CD4-positive, alpha-beta T cell treated with Interleukin-1 beta for 1 hour (primary cell): ENCODE measurements around the gene CGB7.
A peak's percentile ranks its signal among the peaks of the same experiment; 100 is the strongest.

Experiments used
- DNase-seq, 2 donors: peaks; one replicate each; pipeline ENCODE4 v3.0.0-alpha.2; 2020 to 2022

Gene CGB7

DNA sequence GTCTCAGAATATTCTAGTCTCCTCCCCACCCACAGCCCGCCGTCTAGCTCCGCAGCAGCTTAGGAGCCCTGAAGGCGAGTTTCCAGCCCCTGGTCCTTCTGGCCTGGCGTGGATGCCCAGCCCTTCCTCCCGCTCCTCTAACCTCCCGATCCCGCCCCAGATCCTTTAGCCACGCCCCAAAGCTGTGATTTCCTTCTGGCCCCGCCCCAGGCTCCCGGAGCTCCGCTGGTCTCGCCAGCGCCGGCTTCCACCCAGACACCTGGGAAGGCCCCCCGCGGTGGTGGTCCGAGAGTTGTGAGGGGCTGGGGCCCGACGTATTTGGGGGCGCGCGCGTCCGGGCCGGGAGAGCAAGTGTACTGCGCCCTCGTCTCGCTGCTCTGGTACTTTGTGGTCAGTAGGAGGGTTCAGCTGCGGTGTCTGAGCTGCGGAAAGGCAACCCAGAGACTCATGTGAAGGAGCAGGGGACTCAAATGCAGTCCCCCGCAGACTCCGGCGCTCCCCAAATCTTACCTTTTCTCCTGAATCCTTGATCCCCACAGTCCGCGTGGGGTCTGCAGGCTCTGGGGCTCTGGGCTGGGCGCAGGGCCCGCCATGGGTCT lies at the start of gene CGB7:
Gene CGB7 (minus strand): TSS at position 114 of the 599 bp plus-strand sequence. CDS start 2,374 bp downstream, outside the sequence.
- peak; percentile 30 to 32 for DNase-seq

DNA sequence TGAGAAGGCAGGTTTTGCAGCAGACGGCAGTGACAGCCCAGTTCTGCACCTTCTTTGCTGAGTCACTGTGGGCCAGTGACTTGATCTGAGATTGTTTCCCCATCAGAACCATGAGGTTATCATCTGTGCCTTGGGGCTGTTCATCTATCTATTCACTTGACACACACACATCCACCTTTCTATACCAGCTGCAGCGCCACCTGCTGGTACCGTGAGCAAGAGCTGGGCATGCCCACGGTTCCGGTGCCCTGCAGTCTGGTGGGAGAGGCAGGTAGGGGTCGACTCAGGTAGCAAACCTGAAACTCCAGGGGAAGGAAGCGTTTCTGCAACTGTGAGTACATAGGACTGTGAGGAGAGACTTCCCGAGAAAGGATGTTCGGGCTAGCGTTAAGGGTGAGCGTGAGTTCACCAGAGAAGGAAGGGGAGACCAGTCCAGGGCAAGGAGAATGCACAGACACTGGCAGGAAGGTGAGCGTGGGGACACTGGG lies 49.1 kb upstream of the CGB7 start:
- peak; percentile 62 to 70 for DNase-seq

DNA sequence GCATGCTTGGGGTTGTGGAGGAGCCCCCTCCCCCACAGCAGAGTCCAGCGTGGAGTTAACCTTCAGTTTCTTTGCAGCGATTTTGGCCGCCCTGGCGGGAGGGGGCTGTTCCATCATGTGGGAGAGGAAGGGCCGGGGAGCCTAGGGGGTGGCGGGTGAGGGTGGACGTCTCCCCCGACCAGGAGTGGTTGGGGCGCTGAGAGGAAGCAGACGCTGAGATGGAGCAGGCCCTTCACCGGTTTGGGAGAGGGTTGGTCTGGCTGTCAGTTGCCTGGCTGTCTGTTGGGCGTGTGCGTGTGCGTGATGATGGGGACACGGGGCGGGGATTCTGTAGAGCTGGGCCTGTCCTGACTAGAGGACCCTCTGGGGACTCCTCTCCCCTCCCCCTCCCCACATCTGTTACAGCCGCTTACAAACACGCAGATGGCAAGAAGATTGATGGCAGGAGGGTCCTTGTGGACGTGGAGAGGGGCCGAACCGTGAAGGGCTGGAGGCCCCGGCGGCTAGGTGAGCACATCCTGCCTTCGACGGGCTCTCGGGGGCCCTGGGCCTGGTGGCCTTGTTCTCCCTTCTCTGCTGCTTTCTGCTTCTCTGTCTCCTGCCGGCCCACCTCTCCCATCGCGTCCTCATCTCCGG lies 46.8 kb upstream of the CGB7 start:
- no peak for DNase-seq

DNA sequence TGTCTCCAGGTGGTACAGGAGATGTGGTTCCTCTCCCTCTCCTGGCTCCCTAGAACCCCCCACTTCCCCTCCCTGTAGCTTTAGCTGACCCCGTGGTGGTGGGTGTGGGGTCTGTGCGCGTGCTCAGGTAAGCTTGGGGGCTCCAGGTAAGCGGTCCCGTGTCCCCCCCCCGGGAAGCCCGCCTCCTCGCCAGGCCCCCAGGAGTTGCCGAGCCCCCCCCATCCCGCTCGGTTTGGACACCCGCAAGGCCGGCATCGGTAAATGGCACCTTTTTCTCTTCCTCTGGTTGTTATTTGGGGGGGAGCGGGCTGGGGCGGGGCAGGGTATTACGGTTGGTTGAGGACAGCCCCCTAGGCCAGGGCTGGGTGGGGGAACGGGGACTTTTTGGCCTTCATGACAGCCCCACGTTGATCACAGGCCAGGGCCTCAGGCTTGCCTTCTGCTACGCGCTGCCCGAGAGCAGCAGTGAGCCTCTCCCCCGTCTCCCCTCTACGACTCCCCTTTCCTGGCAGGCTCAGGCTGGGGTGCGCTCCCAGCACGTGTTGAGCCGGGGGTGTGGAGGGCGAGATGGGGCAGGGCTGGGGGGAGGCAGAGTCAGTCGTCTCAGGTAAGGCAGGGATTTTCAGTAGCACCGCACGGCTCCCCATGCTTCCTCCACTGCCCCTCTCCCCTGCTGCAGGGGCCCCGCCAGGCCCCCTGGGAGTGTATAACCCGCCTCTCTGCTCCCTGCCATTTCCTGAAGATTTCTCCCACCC lies 46.0 kb upstream of the CGB7 start:
- DNase-seq, result no peak

DNA sequence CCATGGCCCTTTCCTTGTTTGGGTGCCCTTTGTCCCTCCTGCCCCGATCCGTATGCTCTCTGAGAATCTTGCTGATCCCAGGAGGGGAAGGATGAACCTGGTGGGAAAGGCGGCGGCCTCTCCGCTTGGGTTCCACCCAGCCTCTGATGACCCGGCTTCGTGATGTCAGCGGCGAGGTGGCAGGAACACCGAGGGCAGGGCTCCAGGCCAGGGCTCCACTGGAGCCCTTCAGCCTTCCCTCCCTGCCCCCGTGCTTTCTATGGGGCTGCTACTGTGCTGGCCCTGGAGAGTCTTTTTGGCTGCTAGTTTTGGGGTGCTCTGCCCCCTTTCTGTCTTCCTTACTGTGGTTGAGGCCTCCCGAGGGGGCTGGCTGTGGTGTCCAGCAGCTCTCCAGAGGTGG lies 44.8 kb upstream of the CGB7 start:
- no peak for DNase-seq

DNA sequence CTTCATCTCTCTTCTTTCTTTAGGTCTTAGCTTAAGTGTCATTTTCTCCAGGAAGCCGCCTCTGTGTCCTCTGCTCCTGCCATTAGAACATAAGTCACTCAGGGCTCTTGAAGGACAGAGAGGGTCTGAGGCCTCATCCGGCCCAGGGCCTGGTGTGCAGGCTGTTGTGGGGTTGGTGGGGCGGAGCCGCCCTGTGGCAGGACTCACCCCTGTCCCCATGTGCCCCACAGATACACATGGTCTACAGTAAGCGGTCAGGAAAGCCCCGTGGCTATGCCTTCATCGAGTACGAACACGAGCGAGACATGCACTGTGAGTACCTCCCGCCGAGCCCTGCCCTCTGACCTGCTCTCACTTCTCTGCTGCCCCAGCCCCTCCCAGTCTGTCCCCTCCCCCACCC lies 43.6 kb upstream of the CGB7 start:
- no peak for DNase-seq

DNA sequence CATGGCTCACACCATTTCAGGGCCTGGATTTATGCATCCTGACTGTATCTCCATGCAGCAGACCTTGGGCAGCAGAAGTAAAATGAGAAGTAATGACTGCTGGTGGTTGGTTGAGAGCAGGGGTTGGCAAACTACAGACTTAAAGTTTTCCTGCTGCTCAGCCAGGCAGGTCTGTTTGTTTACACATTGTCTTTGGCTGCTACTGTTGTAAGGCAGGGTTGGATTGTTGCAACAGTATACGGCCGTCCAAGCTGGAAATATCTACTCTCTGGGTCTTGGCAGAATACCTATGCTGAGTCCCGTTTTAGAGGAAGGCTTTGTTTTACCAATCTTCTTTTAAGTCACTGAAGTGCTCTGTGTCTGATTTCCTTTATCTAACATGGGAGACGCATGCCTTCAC lies 41.2 kb upstream of the CGB7 start:
- no peak for DNase-seq

DNA sequence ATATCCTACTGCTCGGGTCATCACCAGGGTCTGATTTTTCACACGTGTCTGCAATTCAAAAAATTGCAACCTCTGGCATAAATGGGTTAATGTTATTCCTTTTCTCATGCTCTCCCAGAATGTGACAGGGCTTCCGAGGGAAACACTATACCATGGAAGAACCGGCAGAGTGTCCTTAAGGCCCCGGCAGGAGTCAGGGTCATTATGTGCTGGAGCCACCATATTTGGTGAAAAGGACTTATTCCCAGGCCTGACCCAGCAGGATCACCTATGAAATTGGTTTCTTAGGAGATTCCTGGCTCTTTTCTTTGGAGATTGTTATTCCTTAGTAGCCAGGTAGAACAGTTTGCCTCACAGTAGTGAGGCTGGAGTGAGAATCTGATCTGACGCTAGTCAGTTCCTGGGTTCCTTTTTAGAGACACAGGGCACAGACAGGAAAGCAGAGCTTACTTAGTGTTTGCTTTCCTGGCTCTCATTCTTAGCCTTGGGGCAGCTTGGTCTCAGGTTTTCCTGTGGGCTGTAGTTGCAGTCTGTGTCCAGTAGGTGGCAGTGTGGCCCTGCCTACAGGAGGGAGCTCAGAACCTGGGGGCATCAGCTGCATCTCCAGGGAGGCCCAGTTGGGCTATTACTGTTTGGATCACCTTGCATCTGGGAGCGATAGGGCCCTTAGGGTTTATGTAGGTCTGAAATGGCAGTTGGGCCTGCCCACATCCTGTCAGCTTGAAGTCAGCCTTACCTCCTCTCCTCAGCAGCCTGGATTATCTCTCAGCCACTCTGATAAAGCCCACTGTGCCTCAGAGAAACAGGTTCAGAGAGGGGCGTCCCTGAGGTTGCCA lies 40.1 kb upstream of the CGB7 start:
- peak; percentile 78 to 85 for DNase-seq

DNA sequence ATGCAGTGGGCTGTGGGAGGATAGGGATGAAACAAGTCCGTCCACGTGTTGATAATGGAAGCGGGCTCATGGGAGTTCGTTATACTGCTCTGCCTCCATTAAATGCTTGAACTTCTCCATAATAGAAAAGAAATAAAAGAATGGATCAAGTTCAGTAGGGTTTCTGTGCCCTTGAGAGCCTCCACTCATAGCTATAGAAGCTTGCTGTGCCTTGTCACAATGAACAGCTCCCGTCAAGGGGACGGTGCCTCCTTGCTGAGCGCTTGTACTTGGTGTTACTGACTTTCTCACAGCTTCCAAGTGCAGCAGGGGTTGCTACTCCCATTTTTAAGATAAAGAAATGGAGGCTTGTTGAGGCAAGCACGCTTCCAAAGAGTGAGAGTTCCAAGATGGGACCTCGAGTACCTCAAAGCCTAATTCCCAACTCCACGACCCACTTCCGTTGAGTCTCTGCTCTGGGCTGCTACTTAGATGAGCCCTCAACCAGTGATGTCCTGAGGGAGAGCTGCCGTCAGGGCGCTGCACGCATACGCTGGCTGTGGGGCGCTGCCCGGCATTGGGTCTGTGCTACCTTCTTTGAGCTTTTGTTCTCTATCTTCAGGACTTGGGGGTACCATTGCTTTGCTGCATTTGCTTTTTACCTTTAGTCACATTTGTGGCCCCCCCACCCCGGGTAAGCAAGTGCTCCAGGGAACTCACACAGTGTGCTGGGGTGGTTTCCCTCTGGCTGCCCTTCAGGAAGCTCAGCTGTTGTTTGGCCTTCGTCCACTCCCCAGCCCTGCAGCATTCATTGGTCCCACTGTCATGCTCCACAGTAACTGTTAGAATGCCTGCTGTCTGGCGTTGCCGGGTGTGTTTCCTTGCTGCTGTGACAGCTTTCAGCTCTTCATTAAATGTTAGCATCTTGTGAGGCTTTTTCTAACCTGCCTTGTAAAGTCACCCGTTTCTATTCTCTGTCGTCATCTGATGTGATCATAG lies 37.2 kb upstream of the CGB7 start:
- DNase-seq, result no peak

DNA sequence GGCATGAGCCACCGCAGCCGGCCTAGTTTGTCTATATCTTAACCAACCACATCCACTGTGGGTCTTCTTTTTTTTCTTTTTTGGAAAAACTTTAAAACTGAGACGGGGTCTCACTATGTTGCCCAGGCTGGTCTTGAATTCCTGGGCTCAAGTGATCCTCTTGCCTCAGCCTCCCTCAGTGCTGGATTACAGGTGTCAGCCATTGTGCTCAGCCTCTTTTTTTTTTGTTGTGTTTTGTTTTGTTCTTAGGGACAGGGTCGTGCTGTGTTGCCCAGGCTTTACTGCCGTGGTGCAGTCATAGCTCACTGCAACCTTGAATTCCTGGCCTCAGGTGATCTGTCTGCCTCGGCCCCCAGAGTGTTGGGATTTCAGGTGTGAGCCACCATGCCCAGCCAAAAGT lies 35.1 kb upstream of the CGB7 start:
- no peak for DNase-seq

DNA sequence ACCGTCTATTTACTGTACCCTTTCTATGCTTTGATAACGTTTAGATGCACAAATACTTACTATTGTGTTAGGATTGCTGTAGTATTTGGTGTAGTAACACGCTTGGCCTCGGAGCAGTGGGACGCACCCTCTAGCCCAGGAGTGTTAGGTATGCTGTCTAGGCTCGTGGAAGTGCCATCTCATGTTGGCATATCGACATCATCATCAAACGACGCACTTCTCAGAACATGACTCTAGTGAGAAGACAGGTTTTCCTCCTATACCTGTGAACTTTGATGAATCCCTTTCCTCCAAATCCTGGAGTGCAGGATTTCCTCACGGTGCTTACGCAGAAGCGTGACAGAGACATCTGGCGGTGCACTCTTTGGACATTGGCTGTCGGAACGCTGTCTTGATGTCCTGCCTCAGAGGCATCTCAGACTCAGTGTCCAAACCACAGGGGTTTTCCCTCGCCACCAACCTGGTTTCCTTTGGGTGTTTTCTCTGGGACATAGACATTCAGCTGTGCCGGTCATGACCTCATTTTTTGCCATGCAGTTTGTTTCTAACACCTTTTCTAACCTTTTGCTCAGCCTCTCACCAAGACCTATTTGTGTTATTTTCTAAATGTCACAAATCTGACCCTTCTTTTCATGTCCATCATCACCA lies 34.0 kb upstream of the CGB7 start:
- no peak for DNase-seq

DNA sequence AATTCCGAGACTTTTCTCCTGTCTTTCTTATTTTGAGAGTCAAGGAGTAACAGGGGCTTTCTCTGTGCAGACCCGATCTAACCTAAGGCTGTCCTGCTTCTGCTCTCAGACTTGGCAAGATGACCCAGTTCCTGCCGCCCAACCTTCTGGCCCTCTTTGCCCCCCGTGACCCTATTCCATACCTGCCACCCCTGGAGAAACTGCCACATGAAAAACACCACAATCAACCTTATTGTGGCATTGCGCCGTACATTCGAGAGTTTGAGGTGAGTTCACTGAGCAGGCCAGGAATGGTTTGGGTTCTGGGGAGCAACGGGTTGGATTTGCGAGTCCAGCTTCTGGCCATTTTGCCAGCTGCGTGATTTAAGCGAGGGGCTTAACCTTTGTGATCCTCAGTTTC lies 28.7 kb upstream of the CGB7 start:
- no peak for DNase-seq

DNA sequence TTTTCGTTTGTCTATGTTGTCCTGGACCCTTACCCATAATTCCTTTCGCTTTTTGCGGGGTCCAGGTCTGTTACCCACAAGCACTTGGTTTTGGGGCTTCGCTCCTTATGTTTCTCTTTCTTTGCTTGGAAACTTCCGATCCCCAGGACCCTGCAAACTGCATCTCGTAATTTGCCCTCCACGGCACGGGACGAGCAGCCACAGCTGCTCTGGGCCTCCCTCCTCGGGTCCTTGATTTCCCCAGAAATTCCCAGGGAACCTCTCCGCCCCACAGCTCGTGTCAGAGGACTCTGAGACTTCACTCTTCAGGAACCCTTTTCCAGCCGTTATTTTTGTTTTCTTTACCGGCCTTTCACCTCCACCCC lies 28.3 kb upstream of the CGB7 start:
- DNase-seq, result no peak

DNA sequence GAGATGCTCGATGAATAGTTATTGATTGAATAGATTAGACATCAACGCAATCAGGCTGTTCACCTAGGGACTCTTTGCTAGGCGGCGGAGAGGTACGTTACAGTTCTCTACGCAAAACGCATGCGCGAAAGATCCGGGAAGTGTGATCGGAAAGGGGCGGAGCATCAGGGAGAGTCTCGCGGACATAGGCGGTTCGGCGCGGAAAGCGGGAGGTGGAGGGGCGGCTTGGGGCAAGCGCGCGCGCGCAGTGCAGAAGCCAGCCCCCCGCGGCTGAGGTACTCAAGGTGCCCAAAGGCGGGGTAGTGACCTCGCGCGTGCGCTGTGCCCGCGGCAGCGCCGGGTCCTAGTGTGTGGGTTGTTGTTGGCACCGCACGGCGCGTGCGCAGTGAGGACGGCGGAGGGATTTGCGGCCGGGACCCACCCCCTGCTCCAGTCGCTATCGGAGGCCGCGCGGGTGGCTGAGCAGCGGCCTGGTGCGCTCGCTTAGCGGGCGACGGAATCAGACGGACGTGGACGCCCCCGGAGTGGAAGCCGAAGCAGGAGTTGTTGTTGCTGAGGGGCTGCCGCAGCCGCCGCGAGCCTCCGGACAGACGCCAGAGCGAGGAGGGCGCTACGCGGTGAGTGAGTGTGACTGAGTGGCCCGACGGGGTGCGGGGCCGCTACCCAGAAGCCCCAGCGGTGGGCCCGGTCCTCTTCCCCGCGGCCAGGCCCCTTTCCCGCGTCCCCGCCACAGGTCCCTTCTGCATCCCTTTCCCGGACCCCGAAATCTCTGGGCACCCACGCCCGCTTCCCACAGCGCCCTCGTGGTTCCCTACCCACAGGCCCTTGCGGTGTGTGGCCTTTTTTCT lies 27.7 kb upstream of the CGB7 start, which contains the start of gene SNRNP70:
Gene SNRNP70 (plus strand): TSS at position 432 of the 848 bp plus-strand sequence. CDS start 964 bp downstream, outside the sequence.
- peak; percentile 100 for DNase-seq

DNA sequence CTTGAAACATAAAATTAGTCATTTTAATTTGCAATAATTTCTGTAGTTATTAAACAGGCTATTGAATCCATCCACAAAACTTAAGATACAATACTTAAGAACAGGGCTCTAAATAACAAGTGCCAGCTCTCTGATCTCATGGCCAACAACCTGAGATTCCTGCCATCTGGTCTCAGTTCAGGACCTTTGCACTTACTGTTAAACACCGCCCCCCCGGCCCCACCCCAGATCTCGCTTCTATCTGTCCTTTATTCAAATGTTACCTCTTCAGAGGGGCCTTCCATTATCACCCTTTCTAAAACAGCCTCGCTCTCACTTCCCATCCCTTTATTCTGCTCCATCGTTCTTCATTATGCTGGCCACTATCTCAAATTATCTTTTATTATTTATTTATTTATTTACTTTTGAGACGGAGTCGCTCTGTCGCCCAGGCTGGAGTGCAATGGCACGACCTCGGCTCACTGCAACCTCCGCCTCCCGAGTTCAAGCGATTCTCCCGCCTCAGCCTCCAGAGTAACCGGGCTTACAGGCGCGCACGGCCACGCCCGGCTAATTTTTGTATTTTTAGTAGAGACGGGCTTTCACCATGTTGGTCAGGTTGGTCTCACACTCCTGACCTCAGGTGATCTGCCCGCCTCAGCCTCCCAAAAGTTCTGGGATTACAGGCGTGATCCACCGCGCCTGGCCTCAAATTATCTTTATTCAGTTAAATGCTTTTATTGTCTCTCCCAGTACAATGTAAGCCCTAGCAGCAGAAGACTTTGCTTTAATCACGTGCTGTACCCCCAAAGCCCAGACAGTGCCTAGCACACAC lies 26.9 kb upstream of the CGB7 start:
- DNase-seq, result no peak

DNA sequence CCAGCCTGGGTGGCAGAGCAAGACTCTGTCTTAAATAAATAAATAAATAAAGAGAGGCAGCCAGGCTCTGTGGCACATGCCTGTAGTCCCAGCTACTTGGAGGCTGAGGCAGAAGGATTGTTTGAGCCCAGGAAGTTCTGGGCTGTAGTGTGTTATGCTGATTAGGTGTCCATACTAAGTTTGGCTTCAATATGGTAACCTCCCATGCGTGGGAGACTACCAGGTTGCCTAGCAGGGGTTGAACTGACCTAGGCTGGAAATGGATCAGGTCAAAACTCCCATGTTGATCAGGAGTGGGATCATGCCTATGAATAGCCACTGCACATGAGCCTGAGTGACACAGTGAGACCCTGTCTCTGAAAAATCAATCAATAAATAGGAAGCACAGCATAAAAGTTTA lies 23.7 kb upstream of the CGB7 start:
- DNase-seq, result no peak

DNA sequence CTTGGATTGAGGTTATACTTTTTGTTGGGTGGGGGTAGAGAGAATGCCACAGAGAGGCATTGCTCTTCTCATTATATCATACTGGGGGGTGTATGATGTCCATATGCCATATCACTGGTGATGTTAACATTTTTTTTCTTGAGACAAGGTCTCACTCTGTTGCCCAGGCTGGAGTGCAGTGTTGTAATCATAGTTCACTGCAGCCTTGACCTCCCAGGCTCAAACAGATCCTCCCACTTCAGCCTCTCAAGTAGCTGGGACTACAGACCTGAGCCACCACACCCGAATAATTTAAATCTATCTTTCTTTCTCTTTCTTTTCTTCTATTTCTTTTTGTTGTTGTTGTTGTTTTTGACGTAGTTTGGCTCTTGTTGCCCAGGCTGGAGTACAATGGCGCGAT lies 22.8 kb upstream of the CGB7 start:
- no peak for DNase-seq

DNA sequence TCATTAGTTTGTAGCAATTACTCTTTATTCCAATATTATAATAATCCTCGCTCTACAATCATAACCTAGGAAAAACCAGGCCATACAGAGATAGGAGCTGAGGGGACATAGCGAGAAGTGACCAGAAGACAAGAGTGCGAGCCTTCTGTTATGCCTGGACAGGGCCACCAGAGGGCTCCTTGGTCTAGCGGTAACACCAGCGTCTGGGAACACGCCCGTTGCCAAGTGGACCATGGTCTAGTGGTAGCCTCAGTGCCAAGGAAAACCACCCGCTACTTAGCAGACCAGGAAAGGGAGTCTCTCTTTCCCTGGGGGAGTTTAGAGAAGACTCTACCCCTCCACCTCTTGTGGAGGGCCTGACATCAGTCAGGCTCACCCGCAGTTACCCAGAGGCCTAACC lies 17.3 kb upstream of the CGB7 start:
- DNase-seq, result peak in 1 of 2 donors; percentile 18
